Measurements from ENCODE around the gene RPS15A.
"Not testable (repeated sequence)": the region's sequence is repeated elsewhere in the genome, so short reads cannot be mapped to it uniquely, and the experiment has no call there.

RPS15A gene

GRCh38 chr16:18740027-18740426 lies 50.1 kb downstream of the RPS15A start:
- DNase-seq, result not testable (repeated sequence)

GRCh38 chr16:18738768-18739167 lies 51.4 kb downstream of the RPS15A start:
- DNase-seq, result not testable (repeated sequence)

DNA sequence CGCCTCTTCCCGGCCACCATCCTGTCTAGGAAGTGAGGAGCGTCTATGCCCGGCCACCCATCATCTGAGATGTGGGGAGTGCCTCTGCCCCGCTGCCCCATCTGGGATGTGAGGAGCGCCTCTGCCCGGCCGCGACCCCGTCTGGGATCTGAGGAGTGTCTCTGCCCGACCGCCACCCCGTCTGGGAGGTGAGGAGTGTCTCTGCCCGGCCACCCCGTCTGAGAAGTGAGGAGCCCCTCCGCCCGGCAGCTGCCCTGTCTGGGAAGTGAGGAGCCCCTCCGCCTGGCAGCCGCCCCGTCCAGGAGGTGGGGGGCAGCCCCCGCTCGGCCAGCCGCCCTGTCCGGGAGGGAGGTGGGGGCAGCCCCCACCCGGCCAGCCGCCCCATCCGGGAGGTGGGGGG lies 55.9 kb downstream of the RPS15A start:
- not testable (repeated sequence) for DNase-seq

All from SIG-M5 (cell line).